GM21576 (cell line): Measurements from ENCODE around the gene UMAD1.

Source experiments
- ATAC-seq: cut with Tn5 transposase; IDR thresholded peaks from one replicate; pipeline ENCODE4 v1.9.1; 2021; ENCODE audit warnings: mild to moderate bottlenecking, moderate library complexity; ENCODE audit not compliant: unreplicated experiment

The UMAD1 gene

DNA sequence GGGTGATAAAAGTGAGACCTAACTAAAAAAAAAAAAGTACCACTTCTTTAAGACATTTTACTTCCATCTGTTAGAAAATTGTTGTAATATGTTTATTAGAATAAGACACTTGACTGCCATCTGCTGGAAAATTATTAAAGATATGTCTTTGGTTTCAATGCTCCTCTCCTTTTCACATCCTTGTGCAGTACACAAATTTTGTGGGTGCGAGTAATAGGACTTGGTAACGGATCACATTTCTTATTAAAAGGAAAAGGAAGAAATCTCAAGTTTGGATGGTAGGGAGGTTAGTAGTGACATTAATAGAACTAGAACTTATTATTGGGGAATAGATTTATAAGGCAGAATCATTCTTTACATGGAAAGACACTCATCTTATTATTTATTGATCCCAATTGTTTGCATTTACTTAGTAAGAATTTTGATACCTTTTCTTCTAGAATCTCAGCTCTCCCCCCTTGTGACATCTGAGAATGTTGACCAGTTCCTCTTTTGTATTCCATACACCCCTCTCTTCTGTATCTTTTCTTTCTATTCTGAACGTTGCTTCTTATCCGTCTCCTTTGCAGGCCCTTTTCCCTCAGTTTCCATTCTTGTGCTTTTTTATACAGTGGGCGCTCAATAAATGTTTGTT is 120.9 kb downstream of the UMAD1 start:
- no peak for ATAC-seq

DNA sequence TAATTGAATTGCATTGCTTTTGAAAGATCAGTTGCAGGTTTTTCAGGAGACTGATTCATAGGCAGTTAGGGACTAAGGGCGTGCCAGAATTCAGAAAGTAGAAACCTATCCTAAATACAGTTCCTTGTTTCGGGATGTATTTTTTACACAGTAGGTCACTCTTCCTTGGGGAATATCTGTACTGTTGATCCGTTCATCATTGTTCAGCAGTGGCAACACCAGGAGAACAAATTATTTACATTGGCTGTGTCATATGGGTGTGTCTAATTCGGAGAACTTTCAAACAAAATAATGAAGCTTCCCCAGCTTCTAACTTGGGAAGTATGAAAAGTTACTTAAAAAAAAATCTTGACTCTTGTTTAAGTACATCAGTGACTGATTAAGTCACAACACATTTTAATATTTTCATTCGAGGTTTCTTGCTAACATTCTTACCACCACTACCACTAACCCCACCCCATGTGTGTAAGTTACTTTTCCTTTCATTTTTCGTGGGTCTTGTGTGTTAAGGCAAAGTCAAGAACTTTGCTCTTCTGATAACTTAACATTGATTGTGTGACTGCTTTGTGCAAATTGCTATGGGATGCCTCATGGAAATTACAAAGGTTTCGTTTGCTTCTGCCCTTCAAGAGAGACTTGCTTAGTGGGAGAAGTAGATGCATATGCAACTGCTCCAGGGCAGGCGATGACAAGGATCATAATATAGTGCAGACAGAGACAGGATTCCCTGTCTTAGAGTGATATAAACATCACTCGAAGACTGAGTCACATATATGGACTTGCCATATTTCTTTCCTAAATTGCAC is 121.6 kb downstream of the UMAD1 start:
- peak; percentile 58 for ATAC-seq

DNA sequence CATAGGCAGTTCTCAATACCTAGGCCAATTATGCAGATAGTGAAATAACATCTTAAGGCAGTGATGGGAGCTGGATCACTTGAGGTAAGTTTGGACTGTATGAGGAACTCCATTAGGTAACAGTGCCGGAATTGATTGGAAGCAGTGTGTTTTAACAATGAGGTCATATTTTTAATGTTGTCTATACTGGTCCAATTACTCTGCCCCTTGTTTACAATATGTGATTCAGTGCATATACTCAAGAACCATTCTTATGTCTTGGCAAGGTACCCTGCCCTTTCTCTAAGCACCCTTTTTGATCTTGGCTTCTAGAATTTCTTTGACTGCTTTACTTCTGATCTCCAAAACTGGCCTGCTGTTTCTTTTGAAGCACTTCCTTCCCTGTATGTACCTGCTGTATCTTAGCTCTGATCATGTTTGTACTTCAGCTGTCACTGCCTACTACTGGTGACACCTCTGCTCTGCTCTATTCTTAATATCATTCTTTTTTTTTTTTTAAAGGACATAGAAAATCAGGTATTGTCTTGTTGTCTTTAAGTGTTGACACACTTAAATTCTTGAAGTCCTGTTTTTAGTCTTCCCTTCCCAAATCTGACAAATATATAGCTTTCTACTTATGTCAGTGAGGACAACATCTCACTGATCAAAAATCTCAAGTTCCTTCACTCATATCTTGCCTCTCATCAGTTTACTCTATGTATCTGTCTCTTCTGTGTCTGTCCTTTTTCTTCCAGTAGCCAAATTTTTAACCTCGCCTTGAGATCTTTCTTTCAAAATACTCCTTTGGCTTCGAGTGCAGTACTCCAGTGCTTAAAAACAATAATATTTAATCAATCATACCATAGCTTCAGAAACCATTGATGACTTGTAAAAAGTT is 124.2 kb downstream of the UMAD1 start:
- ATAC-seq, result no peak

GRCh38 chr7:7765422-7765821 is 124.9 kb downstream of the UMAD1 start:
- ATAC-seq, result peak; percentile 46

GRCh38 chr7:7766671-7767070 is 126.1 kb downstream of the UMAD1 start:
- ATAC-seq, result no peak

DNA sequence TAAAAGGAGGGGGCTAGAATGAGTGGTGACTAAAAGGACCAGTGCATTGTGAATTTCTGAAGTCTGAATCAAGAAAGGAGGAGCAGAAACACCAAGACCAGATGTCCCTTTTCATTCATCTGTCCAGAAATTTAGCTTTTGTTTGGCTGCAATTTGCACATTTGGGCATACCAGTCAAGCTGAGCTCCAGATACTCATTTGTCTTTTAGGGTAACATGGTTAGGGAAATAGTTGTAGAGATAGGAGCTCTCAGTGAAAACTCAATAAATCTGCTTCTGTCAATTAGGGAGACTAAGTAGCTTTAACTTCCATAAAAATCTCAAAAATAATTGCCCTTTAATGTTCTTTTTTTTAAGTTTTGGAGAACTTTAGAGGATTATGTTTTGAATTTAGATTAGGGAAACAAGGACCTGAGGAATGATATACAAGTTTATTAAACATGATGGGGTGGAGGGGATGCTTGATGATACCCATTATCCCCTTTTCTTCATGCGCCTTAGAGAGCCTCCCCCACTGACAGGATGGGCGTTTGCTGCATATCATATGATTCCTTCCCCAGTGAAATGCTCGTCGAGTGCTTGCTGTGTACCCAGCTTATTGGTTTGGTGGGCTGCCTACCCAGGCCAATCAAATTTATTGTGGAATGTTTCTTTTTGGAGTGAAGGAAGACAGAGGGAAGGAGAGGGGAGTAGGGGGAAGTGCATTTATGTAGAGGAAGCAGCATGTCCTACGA is 128.6 kb downstream of the UMAD1 start:
- ATAC-seq, result no peak

DNA sequence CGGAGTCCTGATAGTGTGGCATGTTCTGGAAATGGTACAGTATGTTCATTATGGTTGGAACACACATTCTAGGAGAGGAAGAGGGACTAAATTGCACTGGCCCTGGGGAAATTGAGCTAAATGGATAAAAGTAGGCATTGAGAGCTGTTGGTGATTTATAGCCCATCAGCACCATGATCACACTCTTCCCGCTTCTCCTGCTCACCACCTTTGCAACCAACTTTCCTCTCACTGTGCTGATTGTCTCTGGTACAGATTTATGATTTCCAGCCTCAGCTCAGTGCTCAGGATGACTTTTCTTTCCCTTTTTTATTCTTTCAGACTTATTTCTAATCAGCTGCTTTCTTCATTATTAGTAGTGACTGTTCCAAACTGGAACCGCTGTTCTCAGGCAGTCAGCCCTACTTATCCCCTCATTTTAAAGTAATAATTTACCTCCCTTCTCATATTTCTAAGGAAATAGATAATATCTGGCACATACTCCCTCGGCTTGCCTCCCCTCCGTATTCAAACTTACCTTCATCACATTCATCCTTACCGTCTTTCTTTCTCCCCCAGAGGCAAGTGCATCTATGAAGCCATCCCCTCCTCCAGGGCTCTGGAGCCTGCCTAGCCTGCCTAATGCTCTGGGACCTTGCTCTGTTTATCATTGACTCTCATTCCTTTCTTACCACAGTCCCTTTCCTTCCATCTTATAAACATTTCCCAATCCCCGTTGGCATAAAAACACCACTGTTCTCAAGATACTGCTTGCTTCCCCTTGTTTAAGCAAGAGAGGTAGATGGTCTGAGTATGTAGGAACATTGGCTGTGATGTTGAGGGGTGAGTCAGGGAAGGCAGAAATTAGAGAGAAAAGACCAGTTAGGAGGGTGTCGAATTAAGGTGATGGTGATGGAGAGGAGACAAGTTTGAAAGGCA is 129.4 kb downstream of the UMAD1 start:
- no peak for ATAC-seq

GRCh38 chr7:7771452-7771851 is 130.9 kb downstream of the UMAD1 start:
- ATAC-seq, result no peak

DNA sequence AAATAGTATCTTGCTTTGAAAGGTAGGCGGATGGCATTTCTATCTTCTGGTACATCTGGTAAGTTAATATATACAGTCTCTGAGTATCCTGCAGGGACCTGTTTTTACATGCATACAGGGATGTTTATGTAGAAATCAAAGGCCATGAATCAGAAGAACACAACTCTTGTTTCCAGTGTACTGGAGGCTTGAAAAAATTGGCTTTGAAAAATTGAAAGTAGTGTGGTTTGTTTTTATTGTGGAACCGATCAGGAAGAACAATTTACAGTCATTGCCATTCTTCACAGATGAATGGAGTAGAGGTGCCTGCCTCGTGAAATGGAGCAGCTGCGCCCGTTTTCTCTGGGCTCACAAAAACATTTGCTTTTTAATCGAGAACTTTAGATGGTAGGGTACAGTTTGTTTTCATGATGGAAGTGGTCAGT is 131.9 kb downstream of the UMAD1 start:
- ATAC-seq, result peak; percentile 40

DNA sequence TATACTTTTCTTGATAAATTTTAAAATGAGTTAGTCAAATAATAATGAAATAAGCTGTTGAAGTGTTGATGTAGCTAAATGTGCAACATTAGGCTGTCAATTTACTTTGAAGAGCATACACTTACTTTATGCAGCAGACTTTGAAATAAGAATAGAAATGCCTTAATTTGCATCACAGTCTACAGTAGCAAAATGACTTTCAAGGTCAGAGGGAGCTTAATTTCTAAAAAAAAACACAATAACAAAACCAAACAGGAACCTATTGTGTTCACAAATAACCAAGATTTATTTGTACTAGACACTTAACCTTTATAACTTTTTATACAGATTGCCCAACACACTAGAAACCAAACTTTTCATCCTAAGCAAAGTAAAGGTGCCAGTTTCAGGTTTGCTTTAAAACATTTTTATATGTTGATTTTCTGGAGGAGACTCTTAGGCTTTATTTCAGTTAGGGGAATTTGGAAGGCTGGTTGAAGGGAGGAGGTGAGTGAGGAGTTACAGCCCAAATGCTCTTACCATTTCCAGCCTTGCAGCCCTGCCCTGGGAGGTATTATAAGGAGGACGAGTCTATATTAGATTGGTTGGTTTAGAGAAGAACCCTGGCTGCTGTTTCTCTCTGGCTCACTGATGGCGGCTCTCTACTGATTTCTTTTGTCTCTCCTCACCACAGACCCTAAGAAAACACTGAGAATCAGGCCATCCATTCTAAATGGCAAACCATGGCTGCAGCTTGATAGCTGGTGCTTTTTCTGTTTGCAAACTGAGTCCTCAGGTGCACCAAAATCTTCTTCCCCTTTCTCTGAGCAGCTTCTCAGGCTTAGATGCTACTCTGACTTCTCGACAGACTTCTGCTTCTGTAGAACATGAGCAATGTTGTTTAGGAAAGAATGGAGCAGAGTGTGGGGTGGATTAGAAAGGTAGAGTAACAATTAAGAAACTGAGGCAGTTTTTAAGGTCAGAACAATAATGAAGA is 133.1 kb downstream of the UMAD1 start:
- ATAC-seq, result peak; percentile 70

DNA sequence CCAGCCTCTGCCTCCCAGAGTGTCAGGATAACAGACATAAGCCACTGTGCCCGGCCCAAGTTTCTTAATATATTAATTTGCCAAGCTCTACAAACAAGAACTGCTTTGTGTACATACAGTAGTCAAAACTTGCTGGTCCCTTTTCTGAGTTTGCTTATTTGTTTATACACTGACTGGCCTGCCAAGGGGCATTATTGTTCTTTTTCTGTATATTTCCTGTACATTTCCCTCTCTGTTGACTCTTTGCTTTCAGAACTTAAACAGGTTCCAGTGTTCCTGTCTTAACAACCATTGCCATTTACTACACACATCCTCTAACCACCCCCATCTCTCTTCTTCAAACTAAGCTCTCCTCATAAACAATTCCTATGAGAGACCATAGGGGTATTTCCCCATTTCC is 139.3 kb downstream of the UMAD1 start:
- ATAC-seq, result no peak

DNA sequence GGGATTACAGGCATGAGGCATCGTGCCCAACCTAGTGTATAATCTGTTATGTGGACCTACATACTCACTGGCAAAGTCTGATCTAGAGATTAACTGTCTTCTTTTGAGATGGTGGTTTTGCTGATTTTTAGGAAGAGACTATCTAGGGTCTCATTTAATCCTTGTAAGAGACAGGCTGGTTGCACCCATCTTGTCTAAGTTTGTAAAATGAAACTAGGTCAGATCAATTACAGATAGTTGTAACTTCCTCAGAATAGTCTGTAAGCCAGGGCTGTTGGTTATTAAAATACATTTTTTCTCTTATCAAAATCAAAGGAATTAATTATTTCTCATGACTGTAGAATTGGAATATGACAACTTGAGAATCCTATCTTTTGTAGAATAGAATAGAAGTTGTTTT is 142.4 kb downstream of the UMAD1 start:
- ATAC-seq, result no peak

DNA sequence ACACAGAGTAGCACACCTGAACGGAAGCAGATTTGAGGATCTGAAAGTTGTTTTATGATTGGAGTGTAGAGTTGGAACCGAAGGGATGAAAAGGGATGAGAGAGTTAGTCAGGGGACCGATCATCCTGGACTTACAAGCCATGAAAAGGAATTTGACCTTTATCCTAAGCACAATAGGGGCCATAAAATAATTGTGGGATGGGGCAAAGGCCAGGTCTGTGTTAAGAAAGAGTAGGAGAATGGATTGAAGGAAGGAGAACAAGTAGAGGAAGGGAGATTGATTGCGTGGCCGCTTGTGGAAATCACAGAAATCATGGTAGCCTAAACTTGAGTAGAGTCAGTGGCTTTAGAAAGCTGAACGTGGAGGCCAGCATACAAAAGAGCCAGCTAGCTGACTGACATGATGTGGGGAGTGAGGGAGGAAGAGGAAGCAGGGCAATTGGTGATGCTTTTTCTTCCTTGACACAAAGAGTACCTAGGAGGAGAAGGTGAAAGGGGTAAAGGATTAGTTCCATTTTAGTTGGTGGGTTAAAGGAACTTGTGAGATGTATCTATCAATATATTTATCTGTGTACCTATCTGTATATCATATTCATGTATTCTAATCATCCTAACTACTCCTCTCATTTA is 144.9 kb downstream of the UMAD1 start:
- no peak for ATAC-seq

- ATAC-seq, result no peak
These were observed 146.0 kb downstream of the UMAD1 start for GRCh38 chr7:7786595-7786994.

DNA sequence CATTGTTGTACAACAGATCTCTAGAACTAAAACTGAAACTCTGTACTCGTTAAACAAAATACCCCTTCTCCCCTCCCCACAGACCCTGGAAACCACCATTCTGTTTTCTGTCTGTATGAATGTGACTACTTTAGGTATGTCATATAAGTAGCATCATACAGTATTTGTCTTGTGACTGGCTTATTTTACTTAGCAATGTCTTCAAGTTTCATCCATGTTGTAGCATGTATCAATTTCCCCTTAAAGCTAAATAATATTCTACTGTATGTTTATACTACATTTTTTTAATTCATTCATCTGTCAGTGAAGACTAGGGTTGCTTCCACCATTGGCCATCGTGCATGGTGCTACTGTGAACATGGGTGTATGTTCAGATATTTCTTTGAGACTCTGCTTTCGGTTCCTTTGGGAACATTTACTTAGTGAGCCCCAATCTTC is 149.0 kb downstream of the UMAD1 start:
- ATAC-seq, result peak; percentile 94

- ATAC-seq, result no peak
These were observed 149.6 kb downstream of the UMAD1 start for GRCh38 chr7:7790041-7790741.

- ATAC-seq, result no peak
These were observed 151.0 kb downstream of the UMAD1 start for GRCh38 chr7:7791523-7791922.

GRCh38 chr7:7792056-7792455 is 151.5 kb downstream of the UMAD1 start:
- ATAC-seq, result no peak
